ENCODE data around the gene CBLC. TPM values are rescaled to one million over a fixed set of nuclear protein-coding genes. Genes with fewer than 3 reads are reported as not detected.
A peak's percentile ranks its signal among the peaks of the same experiment; 100 is the strongest.

CBLC gene
- polyA plus RNA-seq, 1 of the 3 experiments (the other 2 are of a cell fraction), result not detected

- TF ChIP-seq REST (IDR thresholded peaks at IDR 0.05; ENCODE audit: low read depth, low read length), result no peak
- TF ChIP-seq GABPA (IDR thresholded peaks at IDR 0.05; ENCODE audit: low read depth), result no peak
- TF ChIP-seq SIN3A (IDR thresholded peaks at IDR 0.05; ENCODE audit: borderline replicate concordance, low read depth, low read length), result no peak
- TF ChIP-seq YY1 (IDR thresholded peaks at IDR 0.05; ENCODE audit: low read depth), result no peak
- TF ChIP-seq IRF3 (IDR thresholded peaks at IDR 0.05; ENCODE audit: low read depth, low read length), result no peak
- TF ChIP-seq MAX (IDR thresholded peaks at IDR 0.05; ENCODE audit: low read depth), result no peak
- no peak for TF ChIP-seq TCF12 (IDR thresholded peaks at IDR 0.05)
- TF ChIP-seq RFX5 (IDR thresholded peaks at IDR 0.05; ENCODE audit: low read length), result no peak
- TF ChIP-seq FOSL2 (IDR thresholded peaks at IDR 0.05; ENCODE audit: borderline replicate concordance, low read depth), result no peak
- TF ChIP-seq RCOR1 (IDR thresholded peaks at IDR 0.05; ENCODE audit: low read length), result no peak
- TF ChIP-seq MEF2A (IDR thresholded peaks at IDR 0.05; ENCODE audit: borderline replicate concordance, low read depth), result no peak
- no peak for TF ChIP-seq JUND (IDR thresholded peaks at IDR 0.05)
Measured at GRCh38 chr19:44757057-44757734, 20.5 kb upstream of the CBLC start (continued).

GRCh38 chr19:44757735-44758505 is 19.8 kb upstream of the CBLC start:
- H3K9me2 ChIP-seq, result no peaks in the 10 kb centered on the region
- H3K27me3 ChIP-seq (ENCODE audit: insufficient read depth), result no peaks in the 10 kb centered on the region
- peaks cover 18 to 21% of the 10 kb centered on the region in 2 experiments; a peak in 3 of 4 replicates for H3K4me1 ChIP-seq (ENCODE audit: control insufficient read depth in 1 of 2, insufficient read depth in 2 of 2, low read depth in 1 of 2, low read length in 1 of 2)
- POLR2A ChIA-PET, result interaction anchor here (1.6 kb wide), 1 partner anchor 36 kb away, joined by 3 read pairs; no protein-coding TSS in a partner anchor
- no peak overlapping the region for H3K9ac ChIP-seq
- no peak overlapping the region for H3K27ac ChIP-seq (ENCODE audit: low read depth in 2 of 2, low read length in 1 of 2)
- H3K36me3 ChIP-seq (replicated peaks in 1 of 2; ENCODE audit: control insufficient read depth in 1 of 2, insufficient read depth in 2 of 2, low read length in 1 of 2), result peaks cover 19 to 21% of the 10 kb centered on the region in 2 experiments
- no peak overlapping the region for H2AFZ ChIP-seq (ENCODE audit: low read depth)
- H3K4me2 ChIP-seq, result no peak overlapping the region
- 0 out of 2 replicates have a peak, but pooled peaks cover 5% of the 10 kb centered on the region for H3K79me2 ChIP-seq (ENCODE audit: insufficient read depth)
- peaks cover under 1% of the 10 kb centered on the region; the same call in 1 of the 2 replicates for H4K20me1 ChIP-seq (ENCODE audit: insufficient read depth)
- CTCF ChIA-PET, result interaction anchor here (0.9 to 8.7 kb wide), 10 partner anchors 9 to 101 kb away, joined by 3 to 86 read pairs (median 4); no protein-coding TSS in a partner anchor
- peaks cover 10% of the 10 kb centered on the region for H3F3A ChIP-seq (replicated peaks; ENCODE audit: insufficient read depth)
- no peaks in the 10 kb centered on the region for H3K9me3 ChIP-seq
- H3K4me3 ChIP-seq (ENCODE audit: low read depth in 2 of 2, low read length in 1 of 2), result peak overlapping the region in 1 of 2 experiments; percentile 28; a peak in 2 of 4 replicates
- peak; percentile 87 for DNase-seq
- WGBS (ENCODE audit: low lambda C conversion rate), result 87% methylated on average over 47 of the region's 68 CpGs
- TF ChIP-seq CTCF (IDR thresholded peaks at IDR 0.05), result no peak
- no peak for TF ChIP-seq IRF3 (IDR thresholded peaks at IDR 0.05; ENCODE audit: low read depth, low read length)
- no peak for TF ChIP-seq RFX5 (IDR thresholded peaks at IDR 0.05; ENCODE audit: low read length)
- TF ChIP-seq FOXM1 (IDR thresholded peaks at IDR 0.05; ENCODE audit: low read depth), result no peak
- TF ChIP-seq GATA2 (CRISPR knock-in tag; IDR thresholded peaks at IDR 0.05), result no peak
- no peak for TF ChIP-seq CHD2 (IDR thresholded peaks at IDR 0.05; ENCODE audit: low read length, partially characterized antibody)
- no peak for TF ChIP-seq RXRA (IDR thresholded peaks at IDR 0.05; ENCODE audit: borderline replicate concordance, low read depth)
- TF ChIP-seq FOSL2 (IDR thresholded peaks at IDR 0.05; ENCODE audit: borderline replicate concordance, low read depth), result no peak
- TF ChIP-seq JUND (IDR thresholded peaks at IDR 0.05), result no peak
- no peak for TF ChIP-seq USF2 (IDR thresholded peaks at IDR 0.05; ENCODE audit: borderline replicate concordance, low read depth, low read length)
- TF ChIP-seq NRF1 (IDR thresholded peaks at IDR 0.05; ENCODE audit: low read depth, low read length), result peak; percentile 56; the same call in 1 of the 2 replicates
- no peak for TF ChIP-seq SIN3A (IDR thresholded peaks at IDR 0.05; ENCODE audit: borderline replicate concordance, low read depth, low read length)
- no peak for TF ChIP-seq NFIC (IDR thresholded peaks at IDR 0.05; ENCODE audit: borderline replicate concordance)

All from SK-N-SH (cell line).